GM12872 (cell line): ENCODE measurements around the gene PCIF1.

Experiments used
- CTCF ChIP-seq: IDR thresholded peaks from 3 replicates; pipeline ENCODE4 v1.5.1; 2011; ENCODE audit warnings: low read depth, mild to moderate bottlenecking, low read length, moderate library complexity; ENCODE audit not compliant: insufficient read depth

The PCIF1 gene

GRCh38 chr20:45908084-45908483 lies 26.4 kb upstream of the PCIF1 start:
- no peak for TF ChIP-seq CTCF

- TF ChIP-seq CTCF = no peak
These were observed 25.1 kb upstream of the PCIF1 start for GRCh38 chr20:45909336-45909808.

- no peak for TF ChIP-seq CTCF
These were observed 24.4 kb upstream of the PCIF1 start for GRCh38 chr20:45909817-45910669.

- TF ChIP-seq CTCF = no peak
These were observed 23.6 kb upstream of the PCIF1 start for GRCh38 chr20:45910670-45911485.

GRCh38 chr20:45911486-45912343 lies 22.8 kb upstream of the PCIF1 start, which contains the start of gene PLTP:
Gene PLTP, minus strand, starts transcription at chr20:45912155. Its CDS starts 703 bp downstream, at chr20:45911452.
- TF ChIP-seq CTCF = no peak

- no peak for TF ChIP-seq CTCF
These were observed 22.2 kb upstream of the PCIF1 start for GRCh38 chr20:45912344-45912682.
